Measurements from ENCODE around the gene HPSE. TPM values are rescaled to one million over a fixed set of nuclear protein-coding genes. Genes with fewer than 3 reads are reported as not detected.
"Not testable (repeated sequence)": the region's sequence is repeated elsewhere in the genome, so short reads cannot be mapped to it uniquely, and the experiment has no call there.

The HPSE gene
- total RNA-seq, 1 experiment from 2014 or later, result 0.48 TPM

GRCh38 chr4:83284193-83285054 lies 50.2 kb downstream of the HPSE start, which contains the start of gene COQ2:
Gene COQ2, minus strand, starts transcription at chr4:83284798. Its CDS starts 34 bp downstream, at chr4:83284764.
- DNase-seq (ENCODE audit: low read depth), result peak; percentile 89

- no peak for DNase-seq (ENCODE audit: low read depth)
Observed at GRCh38 chr4:83283181-83283580, 51.5 kb downstream of the HPSE start.

GRCh38 chr4:83282049-83282535 lies 52.6 kb downstream of the HPSE start:
- DNase-seq (ENCODE audit: low read depth), result peak; percentile 52

- no peak for DNase-seq (ENCODE audit: low read depth)
Observed at GRCh38 chr4:83281307-83281706, 53.3 kb downstream of the HPSE start.

GRCh38 chr4:83276299-83277040 lies 58.2 kb downstream of the HPSE start:
- peak; percentile 19 for DNase-seq (ENCODE audit: low read depth)

- not testable (repeated sequence) for DNase-seq (ENCODE audit: low read depth)
Observed at GRCh38 chr4:83273926-83274325, 60.7 kb downstream of the HPSE start.

GRCh38 chr4:83272900-83273299 lies 61.7 kb downstream of the HPSE start:
- no peak for DNase-seq (ENCODE audit: low read depth)

GRCh38 chr4:83269256-83269655 lies 65.4 kb downstream of the HPSE start:
- no peak for DNase-seq (ENCODE audit: low read depth)

- DNase-seq (ENCODE audit: low read depth), result no peak
Observed at GRCh38 chr4:83268491-83268890, 66.2 kb downstream of the HPSE start.

GRCh38 chr4:83267830-83268475 lies 66.7 kb downstream of the HPSE start:
- DNase-seq (ENCODE audit: low read depth), result no peak

- DNase-seq (ENCODE audit: low read depth), result peak; percentile 15
Observed at GRCh38 chr4:83267121-83267829, 67.4 kb downstream of the HPSE start.

- no peak for DNase-seq (ENCODE audit: low read depth)
Observed at GRCh38 chr4:83266689-83267088, 68.0 kb downstream of the HPSE start.

- DNase-seq (ENCODE audit: low read depth), result no peak
Observed at GRCh38 chr4:83263106-83263505, 71.5 kb downstream of the HPSE start.

GRCh38 chr4:83262682-83263081 lies 72.0 kb downstream of the HPSE start:
- no peak for DNase-seq (ENCODE audit: low read depth)

GRCh38 chr4:83261307-83261706 lies 73.3 kb downstream of the HPSE start:
- no peak for DNase-seq (ENCODE audit: low read depth)

- no peak for DNase-seq (ENCODE audit: low read depth)
Observed at GRCh38 chr4:83259586-83259985, 75.1 kb downstream of the HPSE start.

GRCh38 chr4:83258461-83258860 lies 76.2 kb downstream of the HPSE start:
- no peak for DNase-seq (ENCODE audit: low read depth)

GRCh38 chr4:83257811-83258210 lies 76.8 kb downstream of the HPSE start:
- no peak for DNase-seq (ENCODE audit: low read depth)

GRCh38 chr4:83255584-83255983 lies 79.1 kb downstream of the HPSE start:
- peak; percentile 67 for DNase-seq (ENCODE audit: low read depth)

GRCh38 chr4:83252782-83253405 lies 81.8 kb downstream of the HPSE start:
- DNase-seq (ENCODE audit: low read depth), result peak; percentile 46

GRCh38 chr4:83251447-83251830 lies 83.2 kb downstream of the HPSE start:
- peak; percentile 41 for DNase-seq (ENCODE audit: low read depth)
